ENCODE measurements around the gene ZMYND15.

Gene ZMYND15

DNA sequence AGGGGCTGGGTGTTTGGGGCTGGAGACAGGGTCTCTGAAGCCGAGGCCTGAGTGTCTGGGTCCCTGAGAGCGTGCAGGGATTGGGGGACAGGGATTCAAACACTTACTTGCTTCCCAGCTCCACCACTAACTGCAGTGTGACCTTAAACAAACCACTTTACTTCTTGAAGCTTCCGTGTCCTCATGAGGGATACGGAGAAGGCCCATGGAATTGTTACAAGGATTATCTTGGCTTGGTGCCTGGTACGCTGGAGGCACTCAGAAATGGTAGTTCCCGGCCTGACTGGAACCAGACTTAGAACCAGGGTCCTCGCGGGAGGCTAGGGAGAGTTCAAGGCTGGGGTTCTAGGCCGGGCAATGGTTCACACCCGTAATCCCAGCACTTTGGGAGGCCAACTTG, 3.0 kb downstream of the ZMYND15 start:
- no peak for DNase-seq (ENCODE audit: low read depth)

DNA sequence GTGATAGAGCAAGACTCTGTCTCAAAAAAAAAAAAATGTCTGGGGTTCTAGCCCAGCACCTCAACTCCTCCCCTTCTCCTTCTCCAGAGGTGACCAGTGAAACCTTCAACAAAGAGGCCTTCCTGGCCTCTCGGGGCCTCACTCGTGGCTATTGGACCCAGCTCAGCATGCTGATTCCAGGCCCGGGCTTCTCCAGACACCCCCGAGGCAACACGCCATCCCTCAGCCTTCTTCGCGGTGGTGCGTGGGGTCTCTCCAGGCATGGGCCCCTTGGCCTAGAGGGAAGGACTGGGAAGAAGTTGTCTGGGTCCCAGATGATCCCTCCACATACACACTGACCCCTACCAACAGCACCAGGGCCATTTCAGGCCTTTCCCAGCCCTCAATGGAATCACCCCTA, 3.6 kb downstream of the ZMYND15 start:
- no peak for DNase-seq (ENCODE audit: low read depth)

DNA sequence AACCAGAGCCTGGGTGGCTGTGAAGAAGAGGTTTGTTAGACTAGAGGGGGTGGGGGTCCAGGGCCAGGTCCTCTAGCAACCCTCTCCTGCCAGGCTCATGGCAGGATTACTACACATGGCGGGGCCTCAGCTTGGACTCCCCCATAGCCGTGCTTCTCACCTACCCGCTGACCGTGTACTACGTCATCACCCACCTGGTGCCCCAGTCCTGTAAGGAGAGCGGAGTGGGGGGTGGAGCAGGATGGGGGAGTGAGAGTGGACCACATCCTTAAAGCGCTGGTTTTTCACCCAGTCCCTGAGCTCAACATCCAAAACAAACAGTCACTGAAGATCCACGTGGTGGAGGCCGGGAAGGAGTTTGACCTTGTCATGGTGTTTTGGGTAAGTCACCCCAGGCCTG, 4.3 kb downstream of the ZMYND15 start:
- DNase-seq (ENCODE audit: low read depth) = no peak

DNA sequence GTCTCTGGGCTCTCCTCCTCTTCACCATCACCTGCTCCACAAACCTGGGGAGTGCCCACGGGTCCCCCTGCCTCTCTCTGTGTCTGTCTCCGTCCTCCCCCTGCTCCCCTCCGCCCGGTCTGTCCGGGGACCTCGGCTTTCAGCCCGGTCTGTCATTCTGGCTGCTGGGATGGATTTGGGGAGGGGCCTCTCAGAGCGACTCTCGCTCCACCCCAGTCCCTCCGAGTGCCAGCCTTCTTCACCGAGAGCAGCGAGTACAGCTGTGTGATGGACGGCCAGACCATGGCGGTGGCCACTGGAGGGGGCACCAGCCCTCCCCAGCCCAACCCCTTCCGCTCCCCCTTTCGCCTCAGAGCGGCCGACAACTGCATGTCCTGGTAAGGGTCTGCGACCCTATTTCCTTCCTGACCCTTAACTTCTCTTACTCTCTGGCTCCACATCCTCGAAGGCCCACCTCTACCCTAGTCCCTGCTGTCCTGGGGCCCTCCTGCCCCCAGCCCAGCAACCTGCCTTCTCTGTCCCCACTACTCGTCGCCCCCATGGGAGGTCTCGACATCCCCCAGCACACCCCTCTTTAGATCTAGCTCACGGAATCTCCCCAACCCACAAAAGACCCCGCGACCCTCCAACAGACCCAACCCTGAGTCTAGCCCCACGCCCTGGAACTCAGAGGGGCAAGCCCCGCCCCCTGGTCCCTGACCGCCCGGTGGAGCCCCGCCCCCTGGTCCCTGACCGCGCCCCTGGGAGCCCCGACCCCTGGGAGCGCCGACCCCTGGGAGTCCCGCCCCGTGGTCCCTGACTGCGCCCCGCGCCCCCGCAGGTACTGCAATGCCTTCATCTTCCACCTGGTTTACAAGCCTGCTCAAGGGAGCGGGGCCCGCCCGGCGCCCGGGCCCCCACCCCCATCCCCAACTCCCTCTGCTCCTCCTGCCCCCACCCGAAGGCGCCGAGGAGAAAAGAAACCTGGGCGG, 5.7 kb downstream of the ZMYND15 start:
- DNase-seq (ENCODE audit: low read depth) = no peak

DNA sequence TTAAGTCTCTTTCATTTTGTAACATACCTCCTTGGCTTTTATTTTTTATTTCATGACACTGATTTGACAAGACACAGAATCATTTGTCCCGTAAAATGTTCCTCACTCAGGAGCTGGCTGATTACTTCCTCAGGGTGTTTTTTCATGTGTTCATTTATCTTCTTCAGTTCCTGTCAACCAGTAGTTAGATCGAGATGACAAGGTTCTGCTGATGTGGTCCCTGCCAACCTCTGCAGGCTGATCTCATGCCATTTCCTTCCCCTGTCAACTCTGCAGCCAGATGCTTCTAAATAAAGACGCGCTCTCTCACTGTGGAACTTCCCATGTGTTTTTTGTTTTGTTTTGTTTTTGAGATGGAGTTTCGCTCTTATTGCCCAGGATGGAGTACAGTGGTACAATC, 8.2 kb downstream of the ZMYND15 start:
- no peak for DNase-seq (ENCODE audit: low read depth)

DNA sequence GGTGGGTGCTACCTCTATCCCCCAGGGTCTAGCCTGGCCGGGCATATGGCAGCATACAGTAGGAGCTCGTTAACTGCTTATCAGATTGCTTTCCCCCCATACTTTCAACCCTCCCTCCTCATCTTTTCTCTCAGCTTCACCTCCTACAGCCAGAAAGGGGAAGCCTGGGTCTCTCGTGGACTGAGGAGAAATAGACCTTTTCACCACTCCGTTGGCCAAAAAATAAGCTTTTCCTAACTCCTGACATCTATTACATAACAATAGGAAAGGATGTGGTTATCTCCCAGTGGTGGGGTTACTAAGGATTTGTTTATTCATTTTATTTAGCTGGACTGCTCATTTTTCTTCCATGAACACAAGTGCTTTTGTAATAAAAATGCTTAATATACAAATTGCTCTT, 9.1 kb downstream of the ZMYND15 start:
- no peak for DNase-seq (ENCODE audit: low read depth)

DNA sequence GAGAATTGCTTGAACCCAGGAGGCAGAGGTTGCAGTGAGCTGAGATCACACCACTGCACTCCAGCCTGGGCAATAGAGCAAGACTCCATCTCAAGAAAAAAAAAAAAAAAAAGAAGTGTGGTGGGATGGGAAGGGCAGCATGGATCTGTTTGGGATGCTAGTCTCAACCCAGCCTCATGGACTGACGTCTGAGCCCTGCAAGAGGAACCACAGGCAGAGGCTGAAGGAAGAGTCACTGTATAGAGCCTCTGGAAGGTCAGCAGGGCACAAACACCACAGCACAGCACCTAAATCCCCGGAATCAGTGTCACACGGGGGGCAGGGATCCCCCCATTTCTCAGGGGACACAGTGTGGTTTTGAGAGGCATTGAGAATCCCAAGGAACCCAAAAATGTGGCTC, 11.0 kb downstream of the ZMYND15 start:
- DNase-seq (ENCODE audit: low read depth) = no peak

DNA sequence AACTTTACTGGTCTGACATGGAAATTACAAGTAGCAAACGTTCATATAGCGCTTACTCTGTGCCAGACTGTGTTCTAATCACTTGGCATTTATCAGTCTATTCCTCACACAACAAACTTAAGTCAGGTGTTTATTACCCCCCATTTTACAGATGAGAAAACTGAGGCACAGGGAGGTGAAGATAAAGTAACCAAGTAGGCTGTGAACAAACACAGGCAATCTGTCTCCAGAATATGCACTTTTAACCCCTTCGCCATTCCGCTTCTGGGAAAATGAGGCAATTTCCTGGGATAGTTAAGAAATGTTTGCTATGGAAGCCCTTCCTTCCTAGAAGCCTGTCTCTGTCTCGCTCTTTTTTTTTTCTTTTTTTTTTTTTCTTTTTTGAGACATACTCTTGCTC, 12.3 kb downstream of the ZMYND15 start:
- DNase-seq (ENCODE audit: low read depth) = no peak

DNA sequence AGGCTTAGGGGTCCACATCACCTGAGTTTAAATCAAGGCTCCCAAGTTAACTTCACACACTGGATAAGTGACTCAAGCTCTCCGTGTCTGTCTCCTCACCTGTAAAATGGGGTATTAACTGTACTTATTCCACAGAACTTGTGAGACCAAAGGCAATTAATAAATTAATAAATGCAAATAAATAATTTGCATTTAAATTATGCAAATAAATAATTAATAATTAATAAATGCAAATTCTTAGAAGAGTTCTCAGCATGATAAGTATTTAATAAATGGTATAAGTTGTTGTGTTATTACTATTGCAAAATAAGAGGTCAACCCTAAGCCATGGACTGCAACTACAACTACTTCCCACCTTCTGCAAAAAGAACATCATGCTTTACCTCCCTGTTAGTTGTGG, 13.8 kb downstream of the ZMYND15 start:
- no peak for DNase-seq (ENCODE audit: low read depth)

DNA sequence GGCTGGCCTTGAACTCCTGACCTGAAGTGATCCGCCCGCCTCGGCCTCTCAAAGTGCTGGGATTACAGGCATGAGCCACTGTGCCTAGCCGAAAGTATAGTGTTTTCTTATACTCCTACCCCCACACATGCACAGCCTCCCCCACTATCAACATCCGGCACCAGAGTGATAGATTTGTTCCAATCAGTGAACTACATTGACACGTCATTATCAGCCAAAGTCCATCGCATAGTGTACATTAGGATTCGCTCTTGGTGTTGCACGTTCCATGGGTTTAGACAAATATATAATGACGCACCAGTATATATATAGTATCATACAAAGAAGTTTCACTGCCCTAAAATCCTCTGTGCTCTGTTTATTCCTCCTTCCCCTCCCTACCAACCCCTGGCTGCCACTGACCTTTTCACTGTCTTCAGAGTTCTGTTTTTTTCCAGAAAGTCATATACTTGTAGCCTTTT, 20.2 kb downstream of the ZMYND15 start:
- DNase-seq (ENCODE audit: low read depth) = no peak

DNA sequence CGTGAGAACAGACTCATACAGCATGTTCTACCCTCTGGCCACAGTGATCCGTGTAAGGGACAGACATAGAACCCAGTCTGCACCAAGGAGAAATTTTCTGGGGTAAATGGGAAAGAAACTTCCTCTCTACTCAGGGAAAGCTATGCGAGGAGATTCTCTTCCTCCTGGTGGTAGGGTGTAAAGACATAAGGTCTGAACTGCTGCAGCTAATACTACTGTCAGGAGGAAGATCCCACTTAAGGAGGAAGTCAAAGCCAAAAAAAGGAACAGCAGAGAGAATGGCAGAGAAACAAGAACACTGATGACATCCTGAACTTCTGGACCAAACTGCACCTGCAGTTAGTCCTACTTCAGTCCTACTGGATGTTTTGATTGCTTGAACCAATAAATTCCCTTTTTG, 25.0 kb downstream of the ZMYND15 start:
- DNase-seq (ENCODE audit: low read depth) = no peak

DNA sequence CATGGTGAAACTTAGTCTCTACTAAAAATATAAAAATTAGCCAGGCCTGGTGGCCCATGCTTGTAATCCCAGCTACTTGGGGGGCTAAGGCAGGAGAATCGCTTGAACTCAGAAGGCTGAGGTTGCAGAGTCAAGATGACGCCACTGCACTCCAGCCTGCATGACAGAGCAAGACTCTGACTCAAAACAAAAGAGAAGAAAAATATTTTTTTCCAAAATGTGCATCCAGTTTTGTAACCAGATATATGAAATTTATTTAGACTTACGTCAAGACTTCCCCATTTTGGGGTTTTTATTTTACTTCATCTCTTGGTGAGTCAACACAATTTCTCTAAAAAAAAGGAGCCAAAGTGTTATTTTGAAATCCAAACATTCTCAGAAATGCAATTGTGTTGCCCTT, 26.6 kb downstream of the ZMYND15 start:
- no peak for DNase-seq (ENCODE audit: low read depth)

DNA sequence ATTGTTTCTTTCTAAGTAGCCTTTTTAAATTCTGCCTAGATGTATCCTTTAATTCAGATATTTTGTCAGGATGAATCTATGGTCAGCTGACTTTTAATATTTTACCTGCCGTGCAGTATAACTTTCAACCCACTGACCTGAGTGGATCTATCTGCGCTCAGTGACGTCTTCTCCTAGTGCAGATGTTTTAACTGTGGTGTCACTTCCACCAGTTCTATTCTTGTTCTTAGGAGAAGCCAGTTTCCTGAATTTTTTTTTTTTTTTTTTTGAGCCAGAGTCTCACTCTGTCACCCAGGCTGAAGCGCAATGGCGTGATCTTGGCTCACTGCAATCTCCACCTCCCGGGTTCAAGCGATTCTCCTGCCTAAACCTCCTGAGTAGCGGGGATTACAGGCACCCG, 27.1 kb downstream of the ZMYND15 start:
- DNase-seq (ENCODE audit: low read depth) = no peak

DNA sequence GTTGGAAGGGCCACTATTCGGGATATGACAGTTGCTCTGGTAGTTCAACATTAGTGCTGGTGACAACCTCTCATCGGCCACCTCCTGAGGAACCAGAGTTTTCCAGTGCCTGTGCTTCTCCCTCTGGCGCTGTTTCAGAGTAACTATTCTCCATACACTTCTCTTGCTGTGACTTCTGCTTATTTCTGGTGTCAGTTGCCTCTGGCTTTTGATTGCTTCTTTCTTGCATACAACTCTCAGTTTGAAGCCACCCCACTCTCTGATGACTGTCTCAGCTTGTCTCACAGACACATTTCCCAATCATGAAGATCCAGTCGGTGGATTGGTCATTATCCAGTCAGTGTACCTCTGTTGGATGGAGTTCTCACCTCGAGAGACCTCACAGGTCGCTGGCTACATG, 28.7 kb downstream of the ZMYND15 start:
- no peak for DNase-seq (ENCODE audit: low read depth)

DNA sequence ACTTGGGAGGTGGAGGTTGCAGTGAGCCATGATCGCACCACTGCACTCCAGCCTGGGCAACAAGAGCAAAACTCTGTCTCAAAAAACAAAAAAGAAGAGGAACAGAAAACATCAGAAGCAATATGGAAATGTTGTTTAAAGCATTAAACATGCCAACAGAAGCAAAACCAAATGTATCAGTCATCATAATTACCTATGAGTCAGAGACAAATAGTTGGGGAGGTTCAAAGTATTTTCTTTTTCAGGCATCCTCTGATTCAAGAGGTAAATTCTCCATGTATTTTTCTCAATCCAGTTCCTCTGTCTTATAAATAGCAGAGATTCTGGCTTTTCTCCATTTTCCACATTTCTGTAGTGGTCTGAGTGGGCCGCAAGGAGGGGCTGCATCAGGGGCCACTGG, 30.0 kb downstream of the ZMYND15 start:
- DNase-seq (ENCODE audit: low read depth) = no peak

DNA sequence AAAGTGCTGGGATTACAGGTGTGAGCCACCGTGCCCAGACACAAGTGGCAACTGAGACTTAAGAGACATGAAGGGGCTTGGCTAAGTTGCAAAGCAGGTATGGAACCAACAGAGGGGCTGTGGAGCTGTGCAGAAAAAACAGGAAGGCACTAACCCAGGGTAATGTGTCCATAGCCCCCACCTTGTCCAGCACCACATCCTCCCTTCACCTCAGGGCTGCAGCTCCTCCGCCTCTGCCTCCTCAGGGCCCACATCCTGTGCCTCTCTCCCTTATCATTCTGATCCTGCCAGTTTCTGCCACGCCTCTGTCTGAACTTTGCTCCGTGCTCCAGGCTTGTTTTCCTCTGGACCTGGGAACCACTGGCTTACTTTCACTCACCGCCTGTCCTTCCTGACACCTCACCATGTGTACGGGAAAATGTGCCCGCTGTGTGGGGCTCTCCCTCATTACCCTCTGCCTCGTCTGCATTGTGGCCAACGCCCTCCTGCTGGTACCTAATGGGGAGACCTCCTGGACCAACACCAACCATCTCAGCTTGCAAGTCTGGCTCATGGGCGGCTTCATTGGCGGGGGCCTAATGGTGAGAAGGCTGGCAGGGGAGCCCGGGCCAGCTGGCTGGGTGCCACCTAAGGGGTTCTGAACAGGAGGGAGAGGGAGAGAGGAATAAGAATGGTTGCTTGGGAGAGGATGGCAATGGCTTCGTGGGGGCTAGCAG, 32.0 kb downstream of the ZMYND15 start, which contains the start of gene TM4SF5:
Gene TM4SF5 (plus strand): TSS at position 368 of the 716 bp plus-strand sequence. CDS start 37 bp downstream, at position 405.
- no peak for DNase-seq (ENCODE audit: low read depth)

DNA sequence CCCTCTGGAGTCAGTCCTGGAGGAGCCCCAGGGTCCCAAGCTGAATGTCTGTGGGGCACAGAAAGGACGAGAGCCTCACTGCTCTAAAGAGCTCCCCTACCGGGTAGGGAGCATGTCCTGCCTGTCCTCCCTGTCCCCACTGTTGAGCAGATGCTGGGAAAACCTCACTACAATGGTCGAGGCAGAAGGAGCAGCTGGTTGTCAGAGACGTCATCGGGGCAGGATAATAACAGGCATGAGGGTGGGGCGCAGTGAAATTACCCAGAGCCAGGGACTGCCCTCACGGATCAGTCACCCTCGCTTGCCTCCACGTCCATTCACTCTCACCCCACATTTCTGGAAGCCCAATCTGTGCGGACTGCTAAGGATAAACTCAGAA, 32.6 kb downstream of the ZMYND15 start:
- DNase-seq (ENCODE audit: low read depth) = no peak

DNA sequence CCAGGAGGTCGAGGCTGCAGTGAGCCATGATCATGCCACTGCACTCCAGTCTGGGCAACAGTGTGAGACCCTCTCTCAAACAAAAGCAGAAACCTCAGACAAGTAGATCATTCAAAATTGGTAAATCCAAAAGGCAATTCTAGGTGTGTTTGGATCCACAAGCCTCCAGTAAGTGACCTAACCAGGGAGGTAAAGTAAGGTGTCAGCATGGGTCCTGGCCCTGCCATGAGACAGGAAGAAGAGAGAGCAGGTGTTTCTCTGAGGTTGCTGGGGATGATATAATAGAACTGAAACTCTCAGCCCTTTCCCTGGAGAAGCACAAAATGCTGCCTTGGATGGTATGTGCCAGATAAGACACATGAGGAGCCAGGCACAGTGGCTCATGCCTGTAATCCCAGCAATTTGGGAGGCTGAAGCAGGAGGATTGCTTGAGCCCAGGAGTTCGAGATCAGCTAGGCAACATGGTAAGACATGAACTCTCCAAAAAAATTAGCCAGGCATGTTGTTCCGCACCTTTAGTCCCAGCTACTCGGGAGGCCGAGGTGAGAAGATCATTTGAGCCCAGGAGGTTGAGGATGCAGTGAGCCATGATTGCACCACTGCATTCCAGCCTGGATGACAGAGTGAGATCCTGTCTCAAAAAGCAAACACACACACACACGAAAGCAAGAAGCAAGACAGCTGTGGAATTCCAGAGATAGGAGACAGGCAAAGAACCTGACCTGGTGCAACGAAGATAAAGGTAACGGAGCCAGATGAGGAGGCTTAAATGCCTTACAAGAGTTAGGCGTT, 38.5 kb downstream of the ZMYND15 start:
- DNase-seq (ENCODE audit: low read depth) = no peak

DNA sequence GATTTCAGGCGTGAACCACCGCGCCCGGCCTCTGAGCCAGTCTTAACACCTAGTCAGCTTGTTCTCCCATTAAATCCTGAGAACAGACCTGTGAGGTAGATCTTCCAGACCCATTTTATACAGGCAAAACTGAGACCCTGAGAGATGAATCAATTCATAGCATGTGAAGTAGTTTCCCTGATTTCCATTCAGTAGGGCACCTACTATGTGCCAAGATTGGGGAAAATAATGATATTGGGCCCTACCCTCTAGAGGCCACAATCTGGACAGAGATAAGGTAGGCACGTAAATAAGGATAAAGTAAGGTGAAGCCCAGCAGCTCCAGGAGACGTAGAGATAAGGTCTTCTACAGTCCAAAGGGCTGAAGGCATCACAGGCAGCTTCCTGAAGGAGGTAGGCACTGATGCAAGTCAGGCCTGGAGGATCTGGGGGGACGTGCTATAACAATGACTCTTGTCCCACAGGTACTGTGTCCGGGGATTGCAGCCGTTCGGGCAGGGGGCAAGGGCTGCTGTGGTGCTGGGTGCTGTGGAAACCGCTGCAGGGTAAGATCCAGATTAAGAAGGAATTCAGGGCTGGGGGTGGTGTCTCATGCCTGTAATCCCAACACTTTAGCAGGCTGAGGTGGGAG, 40.8 kb downstream of the ZMYND15 start:
- DNase-seq (ENCODE audit: low read depth) = no peak

DNA sequence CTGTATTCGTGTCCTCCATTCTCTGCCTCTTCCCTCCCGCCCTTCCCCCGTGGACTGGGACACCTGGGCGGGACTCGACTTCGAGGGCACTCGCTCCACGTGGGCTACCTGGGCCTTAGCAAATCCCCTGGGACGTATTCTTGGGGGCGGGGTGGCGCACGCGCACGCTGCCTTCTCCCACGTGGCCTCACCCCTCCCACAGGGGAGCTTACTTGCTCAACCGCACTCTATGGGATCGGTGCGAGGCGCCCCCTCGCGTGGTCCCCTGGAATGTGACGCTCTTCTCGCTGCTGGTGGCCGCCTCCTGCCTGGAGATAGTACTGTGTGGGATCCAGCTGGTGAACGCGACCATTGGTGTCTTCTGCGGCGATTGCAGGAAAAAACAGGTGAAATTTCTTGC, 43.0 kb downstream of the ZMYND15 start:
- DNase-seq (ENCODE audit: low read depth) = no peak

DNA sequence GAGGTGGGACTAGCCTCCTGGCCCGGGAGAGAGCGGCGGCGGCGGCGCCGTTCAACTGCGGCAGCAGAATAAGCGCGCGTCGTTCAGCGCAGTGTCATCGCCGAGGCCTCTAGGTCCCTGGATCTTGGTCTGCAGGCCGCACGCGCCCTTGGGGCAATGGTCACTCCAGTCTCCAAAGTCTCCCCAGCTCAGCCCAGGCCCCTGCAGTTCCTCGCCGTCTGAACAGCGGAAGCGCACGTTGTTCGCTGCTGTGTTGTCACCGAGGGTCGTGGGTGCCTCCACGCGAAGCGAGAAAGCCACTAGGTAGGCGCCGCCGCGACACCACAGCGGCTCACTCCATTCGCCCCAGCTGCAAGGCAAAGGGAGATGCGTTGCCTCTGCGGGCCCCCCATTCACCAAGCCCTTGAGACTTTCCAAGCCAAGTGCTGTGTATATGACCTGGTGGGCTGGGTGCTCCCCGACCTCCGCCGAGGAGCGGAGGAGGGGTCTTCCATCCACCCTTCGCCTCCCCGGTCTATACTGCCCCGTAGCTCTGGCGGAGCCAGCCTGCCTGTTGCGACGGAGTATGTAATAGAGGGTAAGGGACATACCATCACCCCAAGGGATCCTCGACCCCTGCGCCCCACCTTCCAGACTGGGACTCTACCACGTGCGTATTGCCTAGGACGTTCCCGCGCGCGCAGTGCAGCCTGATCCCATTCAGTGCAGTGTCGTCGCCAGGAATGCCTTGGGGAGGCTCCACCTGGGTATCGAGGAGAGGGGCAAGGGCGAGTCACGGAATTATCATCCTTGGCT, 45.9 kb downstream of the ZMYND15 start:
- DNase-seq (ENCODE audit: low read depth) = no peak
